CD4-positive, CD25-positive, alpha-beta regulatory T cell (primary cell): ENCODE measurements around the gene DNAJA2. TPM values are rescaled to one million over a fixed set of nuclear protein-coding genes. Genes with fewer than 3 reads are reported as not detected.
"Not testable (repeated sequence)": the region's sequence is repeated elsewhere in the genome, so short reads cannot be mapped to it uniquely, and the experiment has no call there.

Experiments
- ATAC-seq, 2 donors: fragments of 150-1000 bp; cut with Tn5 transposase; one replicate each; pipeline ENCODE4 v1.10.0; 2021; ENCODE audit warnings: low read depth in 2 of 2, moderate number of reproducible peaks in 2 of 2, moderate library complexity in 1 of 2
- DNase-seq, 3 donors: peaks; one replicate each; pipeline versions ENCODE4 v3.0.0 to v3.0.0-alpha.2; 2012 to 2022; ENCODE audit warnings: mixed read lengths in 1 of 3
- H3K27ac ChIP-seq: one replicate; pipeline ENCODE4 v1.7.0; 2013; ENCODE audit warnings: mild to moderate bottlenecking, low read length; ENCODE audit not compliant: insufficient read depth, poor library complexity, severe bottlenecking
- H3K27me3 ChIP-seq: one replicate; pipeline ENCODE4 v1.7.0; 2013; ENCODE audit warnings: low read length; ENCODE audit not compliant: control insufficient read depth, insufficient read depth
- H3K36me3 ChIP-seq: one replicate; pipeline ENCODE4 v1.7.0; 2013; ENCODE audit warnings: mild to moderate bottlenecking, low read length, moderate library complexity; ENCODE audit not compliant: control insufficient read depth, insufficient read depth
- H3K4me1 ChIP-seq: 2 replicates; pipeline ENCODE4 v1.7.0; 2013; ENCODE audit warnings: mild to moderate bottlenecking, low read length; ENCODE audit not compliant: insufficient read depth, control insufficient read depth, poor library complexity, severe bottlenecking
- H3K4me3 ChIP-seq: one replicate; pipeline ENCODE4 v1.7.0; 2013; ENCODE audit warnings: low read depth, mild to moderate bottlenecking, low read length, moderate library complexity
- H3K9me3 ChIP-seq, 2 experiments: 1 replicate in 1 of 2; 2 replicates in 1 of 2; pipeline ENCODE4 v1.7.0; 2013; ENCODE audit warnings: low read length in 2 of 2, mild to moderate bottlenecking in 1 of 2, moderate library complexity in 1 of 2; ENCODE audit not compliant: control insufficient read depth in 2 of 2
- H3K27ac Mint-ChIP-seq, 3 donors: one replicate each; pipeline ENCODE4 v1.8.0; 2020 to 2022; ENCODE audit warnings: mild to moderate bottlenecking in 3 of 3, mixed read lengths in 3 of 3, moderate library complexity in 2 of 3
- H3K27me3 Mint-ChIP-seq: one replicate; pipeline ENCODE4 v1.8.0; 2022; ENCODE audit warnings: mild to moderate bottlenecking, mixed read lengths
- H3K36me3 Mint-ChIP-seq: one replicate; pipeline ENCODE4 v1.8.0; 2020; ENCODE audit warnings: mixed read lengths
- H3K4me1 Mint-ChIP-seq, 4 donors: one replicate each; pipeline ENCODE4 v1.8.0; 2020 to 2022; ENCODE audit warnings: mixed read lengths in 4 of 4, mild to moderate bottlenecking in 1 of 4
- H3K4me3 Mint-ChIP-seq, 4 donors: one replicate each; pipeline ENCODE4 v1.8.0; 2020 to 2022; ENCODE audit warnings: mild to moderate bottlenecking in 4 of 4, mixed read lengths in 4 of 4, moderate library complexity in 3 of 4
- H3K9me3 Mint-ChIP-seq, 7 donors: one replicate each; pipeline ENCODE4 v1.8.0; 2020 to 2022; ENCODE audit warnings: mixed read lengths in 7 of 7, mild to moderate bottlenecking in 3 of 7, moderate library complexity in 2 of 7
- polyA plus RNA-seq, 4 donors: library from polyadenylated mRNA; unstranded; fragments of 300-500 nt; fragmentation: Illumina TruSeq; gene quantifications; one replicate each; pipeline ENCODE4 v1.2.3, GENCODE V29; 2021
- total RNA-seq: library from RNA; stranded (reverse); gene quantifications from one replicate; pipeline ENCODE4 v1.2.3, GENCODE V29; 2022

The DNAJA2 gene
- total and polyA plus RNA-seq, 5 donors from 2014 or later: 90.8 to 110 (median 94.8) TPM

DNA sequence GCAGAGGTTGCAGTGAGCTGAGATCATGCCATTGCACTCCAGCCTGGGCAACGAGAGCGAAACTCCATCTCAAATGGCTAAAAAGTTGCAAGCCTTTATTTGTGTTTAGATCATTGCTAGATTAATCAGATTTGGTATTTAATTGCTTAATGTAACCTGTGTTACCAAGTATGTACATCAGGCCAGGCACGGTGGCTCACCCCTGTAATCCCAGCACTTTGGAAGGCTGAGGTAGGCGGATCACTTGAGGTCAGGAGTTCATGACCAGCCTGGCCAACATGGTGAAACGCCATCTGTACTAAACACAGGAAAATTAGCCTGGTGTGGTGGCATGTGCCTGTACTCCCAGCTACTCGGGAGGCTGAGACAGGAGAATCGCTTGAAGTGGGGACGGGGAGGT lies 28.8 kb downstream of the DNAJA2 start:
- not testable (repeated sequence) for H3K27me3 Mint-ChIP-seq, H3K27ac Mint-ChIP-seq, H3K27ac ChIP-seq, H3K4me1 ChIP-seq, H3K4me3 Mint-ChIP-seq, H3K9me3 Mint-ChIP-seq, H3K4me3 ChIP-seq, H3K9me3 ChIP-seq, DNase-seq, H3K36me3 ChIP-seq, H3K27me3 ChIP-seq, ATAC-seq, H3K36me3 Mint-ChIP-seq
- peaks cover 4 to 31% (median 15%) of the 10 kb centered on the region in 4 donors for H3K4me1 Mint-ChIP-seq

DNA sequence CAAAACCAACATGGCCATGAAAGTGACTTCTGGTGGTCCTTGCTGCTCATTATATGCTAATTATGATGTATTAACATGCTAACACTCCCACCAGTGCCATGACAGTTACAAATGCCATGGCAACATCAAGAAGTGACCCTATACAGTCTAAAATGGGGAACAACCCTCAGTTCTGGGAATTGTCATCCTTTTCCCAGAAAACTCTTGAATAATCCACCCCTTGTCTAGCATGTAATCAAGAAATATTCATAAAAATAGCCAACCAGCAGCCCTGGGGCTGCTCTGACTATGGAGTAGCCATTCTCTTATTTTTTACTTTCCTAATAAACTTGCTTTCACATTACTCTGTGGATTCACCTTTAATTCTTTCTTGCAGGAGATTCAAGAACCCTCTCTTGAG lies 35.9 kb downstream of the DNAJA2 start:
- Mint-ChIP-seq H3K4me1 (peaks cover 0 to 4% (median 1%) of the 10 kb centered on the region in 4 donors), H3K9me3 (no peaks in the 10 kb centered on the region), H3K27ac (no peak overlapping the region), H3K36me3 (no peaks in the 10 kb centered on the region), H3K4me3 (no peak overlapping the region), H3K27me3 (no peaks in the 10 kb centered on the region)
- no peaks in the 10 kb centered on the region for H3K36me3 ChIP-seq
- no peak overlapping the region for H3K27ac ChIP-seq
- no peaks in the 10 kb centered on the region for H3K27me3 ChIP-seq
- H3K4me3 ChIP-seq: no peak overlapping the region
- H3K4me1 ChIP-seq: no peaks in the 10 kb centered on the region
- ATAC-seq (no peak), DNase-seq (no peak)
- no peaks in the 10 kb centered on the region for H3K9me3 ChIP-seq

GRCh38 chr16:46932802-46933201 lies 40.7 kb downstream of the DNAJA2 start:
- H3K27me3 Mint-ChIP-seq: peaks cover 4% of the 10 kb centered on the region
- no peak overlapping the region for H3K4me3 ChIP-seq
- DNase-seq (no peak), ATAC-seq (no peak)
- peak overlapping the region in 1 of 3 donors; percentile 47 for H3K27ac Mint-ChIP-seq
- no peaks in the 10 kb centered on the region for H3K36me3 ChIP-seq
- H3K4me1 Mint-ChIP-seq: peaks cover 0 to 4% (median 2%) of the 10 kb centered on the region in 4 donors
- H3K36me3 Mint-ChIP-seq: no peaks in the 10 kb centered on the region
- H3K27me3 ChIP-seq: no peaks in the 10 kb centered on the region
- H3K9me3 Mint-ChIP-seq: no peaks in the 10 kb centered on the region
- no peaks in the 10 kb centered on the region for H3K9me3 ChIP-seq
- no peak overlapping the region for H3K27ac ChIP-seq
- no peak overlapping the region for H3K4me3 Mint-ChIP-seq
- H3K4me1 ChIP-seq: peaks cover 3% of the 10 kb centered on the region

GRCh38 chr16:46930861-46931260 lies 42.6 kb downstream of the DNAJA2 start:
- no peak for DNase-seq
- Histone ChIP-seq H3K9me3 (no peaks in the 10 kb centered on the region), H3K4me1 (peaks cover 3% of the 10 kb centered on the region), H3K4me3 (no peak overlapping the region), H3K36me3 (no peaks in the 10 kb centered on the region), H3K27me3 (no peaks in the 10 kb centered on the region), H3K27ac (no peak overlapping the region)
- Mint-ChIP-seq H3K27ac (peak overlapping the region in 1 of 3 donors; percentile 60), H3K9me3 (no peaks in the 10 kb centered on the region), H3K36me3 (no peaks in the 10 kb centered on the region), H3K4me3 (no peak overlapping the region), H3K27me3 (peaks cover 4% of the 10 kb centered on the region), H3K4me1 (peaks cover 0 to 4% (median 2%) of the 10 kb centered on the region in 4 donors)
- ATAC-seq: no peak

- no peaks in the 10 kb centered on the region for H3K36me3 Mint-ChIP-seq
- Histone ChIP-seq H3K9me3 (no peaks in the 10 kb centered on the region), H3K27ac (no peak overlapping the region), H3K4me3 (no peak overlapping the region), H3K27me3 (no peaks in the 10 kb centered on the region), H3K4me1 (peaks cover 3% of the 10 kb centered on the region), H3K36me3 (no peaks in the 10 kb centered on the region)
- H3K9me3 Mint-ChIP-seq: no peaks in the 10 kb centered on the region
- H3K4me3 Mint-ChIP-seq: no peak overlapping the region
- H3K27me3 Mint-ChIP-seq: peaks cover 4% of the 10 kb centered on the region
- H3K4me1 Mint-ChIP-seq: peaks cover 0 to 4% (median 2%) of the 10 kb centered on the region in 4 donors
- peak; percentile 37 to 69 (median 47) for DNase-seq
- no peak overlapping the region for H3K27ac Mint-ChIP-seq
- ATAC-seq: peak; percentile 44 to 65
Observed at GRCh38 chr16:46929378-46930332, 43.8 kb downstream of the DNAJA2 start.

- Mint-ChIP-seq H3K4me3 (peak overlapping the region in 1 of 4 donors; percentile 63), H3K9me3 (no peaks in the 10 kb centered on the region), H3K27me3 (peaks cover 4% of the 10 kb centered on the region), H3K27ac (no peak overlapping the region), H3K4me1 (peaks cover 0 to 4% (median 2%) of the 10 kb centered on the region in 4 donors), H3K36me3 (no peaks in the 10 kb centered on the region)
- no peaks in the 10 kb centered on the region for H3K27me3 ChIP-seq
- DNase-seq (no peak), ATAC-seq (no peak)
- H3K36me3 ChIP-seq: no peaks in the 10 kb centered on the region
- H3K27ac ChIP-seq: no peak overlapping the region
- H3K9me3 ChIP-seq: no peaks in the 10 kb centered on the region
- H3K4me1 ChIP-seq: peaks cover 3% of the 10 kb centered on the region
- no peak overlapping the region for H3K4me3 ChIP-seq
Observed at GRCh38 chr16:46928811-46929210, 44.7 kb downstream of the DNAJA2 start.

GRCh38 chr16:46927273-46927672 lies 46.2 kb downstream of the DNAJA2 start:
- H3K27ac Mint-ChIP-seq: peak overlapping the region in 2 of 3 donors; percentile 17 to 20
- H3K36me3 Mint-ChIP-seq: no peaks in the 10 kb centered on the region
- no peak for DNase-seq

More at GRCh38 chr16:46927273-46927672, 46.2 kb downstream of the DNAJA2 start:
- Histone ChIP-seq H3K36me3 (no peaks in the 10 kb centered on the region), H3K27me3 (no peaks in the 10 kb centered on the region), H3K9me3 (no peaks in the 10 kb centered on the region), H3K4me1 (peaks cover 3% of the 10 kb centered on the region), H3K4me3 (no peak overlapping the region), H3K27ac (no peak overlapping the region)
- no peak for ATAC-seq
- H3K27me3 Mint-ChIP-seq: peaks cover 4% of the 10 kb centered on the region
- H3K4me1 Mint-ChIP-seq: peaks cover 0 to 4% (median 2%) of the 10 kb centered on the region in 4 donors
- H3K4me3 Mint-ChIP-seq: no peak overlapping the region
- H3K9me3 Mint-ChIP-seq: no peaks in the 10 kb centered on the region
